NCI-H128 (cell line): ENCODE results near the gene CTTNBP2.

Source experiments
- DNase-seq: peaks from one replicate; lab custom pipeline; 2025; ENCODE audit not compliant: unreplicated experiment; lab: John Stamatoyannopoulos, UW

CTTNBP2 gene, protein sequence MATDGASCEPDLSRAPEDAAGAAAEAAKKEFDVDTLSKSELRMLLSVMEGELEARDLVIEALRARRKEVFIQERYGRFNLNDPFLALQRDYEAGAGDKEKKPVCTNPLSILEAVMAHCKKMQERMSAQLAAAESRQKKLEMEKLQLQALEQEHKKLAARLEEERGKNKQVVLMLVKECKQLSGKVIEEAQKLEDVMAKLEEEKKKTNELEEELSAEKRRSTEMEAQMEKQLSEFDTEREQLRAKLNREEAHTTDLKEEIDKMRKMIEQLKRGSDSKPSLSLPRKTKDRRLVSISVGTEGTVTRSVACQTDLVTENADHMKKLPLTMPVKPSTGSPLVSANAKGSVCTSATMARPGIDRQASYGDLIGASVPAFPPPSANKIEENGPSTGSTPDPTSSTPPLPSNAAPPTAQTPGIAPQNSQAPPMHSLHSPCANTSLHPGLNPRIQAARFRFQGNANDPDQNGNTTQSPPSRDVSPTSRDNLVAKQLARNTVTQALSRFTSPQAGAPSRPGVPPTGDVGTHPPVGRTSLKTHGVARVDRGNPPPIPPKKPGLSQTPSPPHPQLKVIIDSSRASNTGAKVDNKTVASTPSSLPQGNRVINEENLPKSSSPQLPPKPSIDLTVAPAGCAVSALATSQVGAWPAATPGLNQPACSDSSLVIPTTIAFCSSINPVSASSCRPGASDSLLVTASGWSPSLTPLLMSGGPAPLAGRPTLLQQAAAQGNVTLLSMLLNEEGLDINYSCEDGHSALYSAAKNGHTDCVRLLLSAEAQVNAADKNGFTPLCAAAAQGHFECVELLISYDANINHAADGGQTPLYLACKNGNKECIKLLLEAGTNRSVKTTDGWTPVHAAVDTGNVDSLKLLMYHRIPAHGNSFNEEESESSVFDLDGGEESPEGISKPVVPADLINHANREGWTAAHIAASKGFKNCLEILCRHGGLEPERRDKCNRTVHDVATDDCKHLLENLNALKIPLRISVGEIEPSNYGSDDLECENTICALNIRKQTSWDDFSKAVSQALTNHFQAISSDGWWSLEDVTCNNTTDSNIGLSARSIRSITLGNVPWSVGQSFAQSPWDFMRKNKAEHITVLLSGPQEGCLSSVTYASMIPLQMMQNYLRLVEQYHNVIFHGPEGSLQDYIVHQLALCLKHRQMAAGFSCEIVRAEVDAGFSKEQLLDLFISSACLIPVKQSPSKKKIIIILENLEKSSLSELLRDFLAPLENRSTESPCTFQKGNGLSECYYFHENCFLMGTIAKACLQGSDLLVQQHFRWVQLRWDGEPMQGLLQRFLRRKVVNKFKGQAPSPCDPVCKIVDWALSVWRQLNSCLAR (N-terminal part only)

GRCh38 chr7:117873310-117874190 is at the start of gene CTTNBP2:
CTTNBP2 (minus strand) TSS chr7:117873441; CDS start chr7:117873415, 26 bp downstream.
- DNase-seq: no peak

DNA sequence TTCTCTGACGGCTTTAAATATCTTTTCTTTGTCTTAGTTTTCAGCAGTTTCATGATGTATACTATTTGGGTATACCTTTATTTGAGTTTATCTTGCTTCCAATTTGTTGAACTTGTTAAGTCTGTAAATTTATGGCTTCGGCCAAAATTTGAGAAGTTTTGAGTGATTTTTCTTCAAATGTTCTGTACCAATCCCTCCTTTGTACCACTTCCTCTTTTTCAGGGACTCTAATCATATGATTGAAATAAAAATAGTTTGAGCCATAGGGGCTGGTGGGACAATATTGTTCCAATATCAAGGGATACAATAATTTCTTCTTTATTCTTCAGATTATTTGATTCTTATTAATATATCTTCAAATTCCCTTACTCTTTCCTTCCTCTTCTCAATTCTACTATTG is 43.1 kb upstream of the CTTNBP2 start:
- no peak for DNase-seq

DNA sequence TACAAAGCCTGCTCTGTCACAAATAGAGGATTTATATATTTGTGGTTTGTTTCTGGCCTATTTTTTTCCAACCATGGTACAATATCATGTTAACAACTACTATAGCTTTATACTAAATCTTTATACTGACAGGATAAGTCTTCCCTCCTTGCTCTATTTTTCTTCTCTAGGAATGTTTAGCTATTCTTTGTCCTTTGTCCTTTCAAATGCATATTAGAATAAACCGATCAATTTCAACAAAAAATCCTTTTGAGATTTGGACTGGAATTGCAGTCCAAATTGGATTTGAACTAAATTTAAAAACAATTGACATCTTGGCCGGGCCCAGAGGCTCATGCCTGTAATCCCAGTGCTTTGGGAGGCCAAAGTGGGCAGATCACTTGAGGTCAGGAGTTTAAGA is 39.2 kb upstream of the CTTNBP2 start:
- DNase-seq: no peak

DNA sequence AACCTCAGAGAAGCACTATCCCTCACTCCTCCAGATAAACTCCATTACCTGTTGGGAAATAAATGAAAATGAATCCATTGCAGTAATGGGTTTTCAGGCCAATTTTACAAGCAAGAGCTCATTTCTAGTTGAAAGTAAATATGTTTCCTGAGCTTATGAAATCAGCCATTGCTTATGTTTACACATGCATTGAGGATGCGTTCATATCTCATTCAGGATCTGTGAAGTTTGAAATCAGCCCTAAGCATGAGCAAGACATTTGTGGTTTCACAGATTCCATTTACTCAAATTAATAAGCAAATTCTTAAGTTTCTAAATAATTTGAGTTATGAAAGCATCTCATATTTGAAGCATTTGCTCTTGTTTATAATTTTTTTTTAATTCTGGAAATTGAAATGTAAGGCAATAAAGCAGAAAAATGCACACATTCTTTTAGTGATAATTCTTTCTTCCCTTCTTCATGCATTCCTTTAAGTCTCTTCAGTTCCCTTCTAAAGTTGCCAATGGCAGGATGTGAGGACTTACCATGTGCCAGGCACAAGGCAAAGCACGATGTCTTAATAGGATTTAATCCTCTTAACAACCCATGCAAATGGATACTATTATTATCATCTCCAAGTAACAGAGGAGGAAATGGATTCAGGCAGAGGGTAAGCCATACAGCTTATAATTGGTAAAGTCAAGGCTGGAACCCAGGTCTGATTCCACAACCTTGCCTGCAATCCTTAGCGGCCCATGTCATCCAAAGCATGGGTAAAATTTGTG is 35.0 kb upstream of the CTTNBP2 start:
- no peak for DNase-seq

GRCh38 chr7:117907049-117907640 is 33.9 kb upstream of the CTTNBP2 start:
- DNase-seq: no peak

DNA sequence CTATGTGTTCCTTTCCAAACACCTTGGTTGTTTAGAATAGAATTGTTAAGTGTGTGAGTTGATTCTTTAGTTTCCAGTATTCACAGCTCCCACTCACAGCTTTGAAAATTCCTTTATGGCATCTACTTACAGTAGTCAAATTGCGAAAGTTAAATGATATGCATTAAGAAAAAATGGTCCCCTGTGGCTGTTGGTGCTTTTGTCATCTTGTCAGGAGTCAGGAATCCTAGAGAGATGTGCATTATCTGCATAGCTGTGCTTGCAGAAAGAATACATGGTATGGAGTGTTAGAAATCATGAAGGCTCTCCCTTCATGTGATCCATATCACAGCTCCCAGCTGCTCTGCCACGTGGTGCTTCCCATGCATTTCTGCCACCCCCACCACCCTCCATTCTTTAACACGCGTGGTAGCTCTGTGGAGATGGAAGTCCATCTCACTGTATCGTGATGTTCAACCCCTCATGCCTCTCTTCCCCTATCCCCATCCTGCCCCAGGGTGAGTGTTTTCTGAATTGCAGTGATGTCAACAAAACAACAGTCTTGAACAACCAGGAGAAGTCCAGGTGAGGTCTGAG is 29.2 kb upstream of the CTTNBP2 start:
- no peak for DNase-seq

DNA sequence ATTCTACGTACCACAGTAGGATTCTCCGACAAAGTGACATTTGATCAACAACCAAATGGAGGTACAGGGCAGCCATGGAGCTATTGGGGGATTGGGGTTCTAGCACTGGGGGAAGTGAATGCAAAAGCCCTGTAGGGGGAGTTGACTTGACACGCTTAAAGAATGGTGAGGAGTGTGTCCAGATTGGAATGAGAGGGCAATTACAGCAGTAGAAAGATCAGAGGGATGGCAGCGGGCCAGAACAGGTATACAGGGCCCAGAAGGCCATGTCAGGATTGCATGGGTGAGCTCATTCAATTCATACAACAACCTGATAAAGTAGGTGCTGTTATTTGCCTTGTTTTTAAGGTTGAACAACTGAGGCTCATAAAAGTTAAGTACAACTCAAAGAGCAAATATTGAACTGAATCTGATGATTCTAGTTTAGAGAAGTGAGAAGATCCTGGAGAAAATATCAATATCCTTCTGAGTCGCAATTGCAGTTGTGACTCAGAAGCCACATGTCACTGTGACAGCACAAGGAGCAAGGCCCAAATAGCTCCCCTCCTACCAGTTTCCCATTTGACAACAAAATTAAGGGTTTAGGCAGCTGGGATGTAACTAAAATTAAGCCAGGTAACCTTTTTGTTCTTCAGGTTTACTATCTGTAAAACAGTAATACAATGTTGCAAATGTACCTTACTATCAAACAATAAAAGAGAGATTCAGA is 28.0 kb upstream of the CTTNBP2 start:
- no peak for DNase-seq

DNA sequence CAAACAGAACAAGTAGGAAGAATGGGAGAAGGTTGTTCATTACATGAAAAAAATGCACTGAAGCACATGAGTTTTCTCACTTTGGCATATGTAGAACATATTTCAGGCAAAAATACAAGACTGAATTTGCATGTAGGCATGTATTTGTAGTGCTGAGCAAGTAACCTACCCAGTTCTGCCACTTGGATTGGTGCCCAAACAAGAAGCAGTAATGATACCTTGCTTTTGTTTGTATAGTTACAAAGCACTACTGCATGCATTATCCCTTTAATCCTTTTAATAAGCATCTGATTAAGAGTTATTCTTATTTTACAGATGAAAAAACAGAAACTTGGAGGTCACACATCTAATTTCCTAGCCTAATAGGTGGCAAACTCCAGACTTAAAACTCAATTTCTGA is 23.1 kb upstream of the CTTNBP2 start:
- no peak for DNase-seq

- DNase-seq: no peak
These were observed 22.0 kb upstream of the CTTNBP2 start for GRCh38 chr7:117895276-117895675.

DNA sequence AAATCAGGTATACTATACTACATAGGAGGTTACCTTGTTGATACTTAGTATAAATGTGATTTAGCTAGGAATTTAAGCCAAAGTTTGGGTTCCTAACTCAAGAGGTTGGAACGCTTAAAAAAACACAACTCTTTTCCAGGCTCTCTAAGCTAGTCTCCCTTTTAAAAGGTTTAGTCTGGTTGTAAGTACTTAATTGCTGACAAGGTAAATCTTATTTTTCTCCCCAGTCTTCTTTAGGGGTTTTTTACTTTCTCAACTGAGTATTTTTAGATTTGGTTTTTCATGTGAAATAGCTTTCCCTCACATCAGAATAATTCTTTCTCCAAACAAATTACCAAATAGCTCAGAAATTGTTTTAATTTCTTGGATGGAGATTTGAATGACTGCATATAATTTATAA is 20.8 kb upstream of the CTTNBP2 start:
- DNase-seq: no peak

DNA sequence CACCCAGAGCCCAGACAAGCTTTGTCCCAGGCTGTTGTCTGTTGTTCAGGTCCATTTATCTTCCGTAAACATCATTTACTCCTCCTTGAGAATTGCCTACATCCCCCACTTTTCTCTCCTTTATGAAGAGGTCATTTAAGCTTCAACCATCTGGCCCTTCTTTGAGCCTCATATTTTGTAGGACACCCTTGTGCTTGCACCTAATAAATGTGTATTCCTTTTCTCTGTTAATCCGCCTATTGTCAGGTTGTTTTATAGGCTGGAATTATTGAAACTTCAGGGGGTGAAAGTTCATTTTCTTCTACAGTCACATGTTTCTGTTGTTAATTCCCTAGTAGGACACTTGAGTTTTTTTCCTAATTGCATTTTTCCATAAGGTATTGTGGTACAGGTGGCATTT is 19.6 kb upstream of the CTTNBP2 start:
- DNase-seq: no peak

DNA sequence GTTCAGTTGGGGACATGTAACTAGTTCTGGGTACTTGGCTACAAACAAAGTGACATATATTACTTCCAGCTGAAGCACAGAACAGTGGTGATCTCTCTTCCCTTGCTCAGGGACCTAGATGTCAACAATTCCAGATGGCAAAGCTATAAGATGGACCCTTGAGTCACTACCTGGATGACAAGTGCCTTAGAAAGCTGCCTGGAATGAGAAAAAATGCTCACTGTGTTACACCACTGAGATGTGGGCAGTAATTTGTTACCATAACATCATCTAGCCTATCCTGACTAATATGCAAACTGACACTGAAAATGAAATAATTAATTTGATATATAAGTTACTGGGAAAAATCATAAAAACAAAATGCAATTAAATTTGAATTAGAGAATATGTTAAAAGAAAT is 16.4 kb upstream of the CTTNBP2 start:
- no peak for DNase-seq

DNA sequence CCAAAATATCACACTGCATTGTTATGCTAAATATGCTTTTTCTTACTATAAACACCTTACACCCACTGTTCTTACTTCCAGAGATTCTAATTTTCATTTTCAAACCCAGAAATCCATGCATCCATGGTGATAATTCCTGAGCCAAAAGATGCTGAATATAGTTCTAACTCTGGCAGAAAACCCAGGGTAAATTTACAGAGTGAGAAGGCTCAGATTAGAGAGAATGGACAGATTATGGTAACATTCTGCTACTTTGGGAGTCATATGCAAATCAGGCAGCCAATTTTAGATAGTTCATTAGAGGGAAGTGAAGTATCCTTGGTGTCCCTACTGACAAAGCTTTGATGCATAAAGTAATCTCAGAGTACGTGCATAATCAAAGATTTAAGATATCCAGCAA is 15.4 kb upstream of the CTTNBP2 start:
- DNase-seq: no peak

DNA sequence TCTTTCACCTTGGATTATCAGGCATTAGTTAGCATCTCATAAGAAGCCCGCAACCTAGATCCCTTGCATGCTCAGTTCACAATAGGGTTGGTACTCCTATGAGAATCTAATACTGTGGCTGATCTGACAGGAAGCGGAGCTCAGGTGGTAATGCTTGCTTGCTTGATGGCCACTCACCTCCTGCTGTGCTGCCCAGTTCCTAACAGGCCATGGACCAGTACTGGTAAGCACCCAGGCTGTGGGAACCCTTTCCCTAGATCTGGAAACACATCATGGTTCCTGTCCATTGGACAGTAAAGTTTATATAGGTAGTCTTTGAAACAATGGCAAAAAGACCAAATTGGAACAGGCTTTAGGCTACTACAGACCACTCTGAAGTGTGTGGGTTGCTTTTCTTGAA is 9.4 kb upstream of the CTTNBP2 start:
- DNase-seq: no peak

DNA sequence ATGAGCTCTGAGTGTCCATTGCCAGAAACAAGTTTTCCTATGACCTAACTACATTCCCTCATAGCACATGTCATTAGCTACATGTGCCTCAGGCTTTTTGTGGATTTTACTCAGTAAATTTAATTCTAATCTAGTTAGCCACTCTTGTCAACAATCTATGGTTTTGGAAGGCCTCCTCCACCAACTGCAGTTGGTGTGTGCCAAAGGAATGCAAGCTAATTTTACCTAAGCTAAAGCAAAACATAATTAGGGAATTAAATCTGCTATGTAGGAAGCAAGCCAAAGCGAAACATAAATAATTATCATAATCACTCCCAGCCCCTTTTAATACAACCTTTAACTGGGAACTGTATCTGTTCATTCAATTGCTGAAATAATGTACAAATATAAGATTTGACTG is 3.5 kb upstream of the CTTNBP2 start:
- DNase-seq: no peak

- DNase-seq: no peak
These were observed 2.3 kb upstream of the CTTNBP2 start for GRCh38 chr7:117875566-117875965.

DNA sequence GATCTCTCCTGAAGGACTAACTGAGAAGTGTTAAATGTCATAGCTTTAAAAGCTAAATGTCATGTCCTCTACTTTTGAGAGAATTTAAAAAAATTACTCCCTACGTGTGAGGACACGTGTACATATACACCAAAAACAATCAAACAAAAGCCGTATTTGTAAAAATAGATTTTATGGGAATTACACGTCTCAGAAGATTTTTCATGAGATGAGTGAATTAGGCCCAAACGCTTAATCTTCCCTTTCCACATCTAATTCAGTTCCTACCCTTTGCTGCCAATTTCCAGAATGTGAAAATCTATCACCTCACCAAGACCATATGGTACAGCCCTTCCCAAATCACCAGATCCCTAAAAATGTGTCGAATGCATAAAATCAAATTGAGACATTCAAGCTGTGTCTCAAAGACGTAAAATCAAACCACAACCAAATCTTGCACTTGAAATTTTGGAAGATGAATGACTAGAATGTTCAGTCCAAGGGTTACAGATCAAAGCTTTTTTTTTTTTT is 1.0 kb upstream of the CTTNBP2 start:
- no peak for DNase-seq
